Fibroblast of pulmonary artery (primary cell): ENCODE results near the gene CTSD.

Experiments
- DNase-seq: peaks from one replicate; pipeline ENCODE4 v3.0.0-alpha.2; 2010; ENCODE audit warnings: low read depth
- H3K4me3 ChIP-seq: replicated peaks from 2 replicates; pipeline ENCODE4 v1.5.1; 2011; ENCODE audit warnings: low read depth, mild to moderate bottlenecking, control low read depth, low read length, moderate library complexity
- CTCF ChIP-seq: IDR thresholded peaks from 2 replicates; pipeline ENCODE4 v1.5.1; 2011; ENCODE audit warnings: mild to moderate bottlenecking, control low read depth, low read length, inconsistent platforms; ENCODE audit errors: missing control alignments

Gene CTSD

GRCh38 chr11:1766719-1767398 is 3.1 kb upstream of the CTSD start:
- no peak for DNase-seq
- no peak overlapping the region for H3K4me3 ChIP-seq
- TF ChIP-seq CTCF, result no peak

- no peak for DNase-seq
- no peak overlapping the region for H3K4me3 ChIP-seq
- no peak for TF ChIP-seq CTCF
Observed at GRCh38 chr11:1765871-1766718, 2.4 kb upstream of the CTSD start.

- TF ChIP-seq CTCF, result no peak
- H3K4me3 ChIP-seq, result peak overlapping the region; percentile 79
- DNase-seq, result no peak
Observed at GRCh38 chr11:1763336-1763795, 361 bp downstream of the CTSD start.

GRCh38 chr11:1762537-1763302 is 1.0 kb downstream of the CTSD start:
- TF ChIP-seq CTCF, result no peak
- DNase-seq, result peak; percentile 45
- peak overlapping the region; percentile 79 for H3K4me3 ChIP-seq

GRCh38 chr11:1761857-1762536 is 1.7 kb downstream of the CTSD start:
- TF ChIP-seq CTCF, result no peak
- peak overlapping the region; percentile 79 for H3K4me3 ChIP-seq
- DNase-seq, result no peak

GRCh38 chr11:1761110-1761856 is 2.4 kb downstream of the CTSD start:
- no peak overlapping the region for H3K4me3 ChIP-seq
- no peak for TF ChIP-seq CTCF
- no peak for DNase-seq
